Activated CD8-positive, alpha-beta memory T cell treated with anti-CD3 and anti-CD28 coated beads for 36 hours (primary cell): ENCODE results near the gene CBX8. TPM values are rescaled to one million over a fixed set of nuclear protein-coding genes. Genes with fewer than 3 reads are reported as not detected.
"Not testable (repeated sequence)": the region's sequence is repeated elsewhere in the genome, so short reads cannot be mapped to it uniquely, and the experiment has no call there.

Experiments used
- CTCF ChIA-PET: fragments of 350-600 bp; sonication (Branson Sonifier 250); formaldehyde crosslinking; loops from one replicate; lab custom pipeline; 2021; ENCODE audit warnings: antibody characterized with exemption; lab: Charles Lee
- POLR2A ChIA-PET: fragments of 350-600 bp; sonication (Branson Sonifier 250); formaldehyde crosslinking; loops from one replicate; lab custom pipeline; 2021; ENCODE audit warnings: antibody characterized with exemption; lab: Charles Lee
- total RNA-seq, 2 experiments: library from RNA; stranded (reverse); gene quantifications; one replicate each; pipeline ENCODE4 v1.2.3, GENCODE V29; 2021

The CBX8 gene
- total RNA-seq, 2 experiments from 2014 or later: 3.2 to 3.5 TPM

DNA sequence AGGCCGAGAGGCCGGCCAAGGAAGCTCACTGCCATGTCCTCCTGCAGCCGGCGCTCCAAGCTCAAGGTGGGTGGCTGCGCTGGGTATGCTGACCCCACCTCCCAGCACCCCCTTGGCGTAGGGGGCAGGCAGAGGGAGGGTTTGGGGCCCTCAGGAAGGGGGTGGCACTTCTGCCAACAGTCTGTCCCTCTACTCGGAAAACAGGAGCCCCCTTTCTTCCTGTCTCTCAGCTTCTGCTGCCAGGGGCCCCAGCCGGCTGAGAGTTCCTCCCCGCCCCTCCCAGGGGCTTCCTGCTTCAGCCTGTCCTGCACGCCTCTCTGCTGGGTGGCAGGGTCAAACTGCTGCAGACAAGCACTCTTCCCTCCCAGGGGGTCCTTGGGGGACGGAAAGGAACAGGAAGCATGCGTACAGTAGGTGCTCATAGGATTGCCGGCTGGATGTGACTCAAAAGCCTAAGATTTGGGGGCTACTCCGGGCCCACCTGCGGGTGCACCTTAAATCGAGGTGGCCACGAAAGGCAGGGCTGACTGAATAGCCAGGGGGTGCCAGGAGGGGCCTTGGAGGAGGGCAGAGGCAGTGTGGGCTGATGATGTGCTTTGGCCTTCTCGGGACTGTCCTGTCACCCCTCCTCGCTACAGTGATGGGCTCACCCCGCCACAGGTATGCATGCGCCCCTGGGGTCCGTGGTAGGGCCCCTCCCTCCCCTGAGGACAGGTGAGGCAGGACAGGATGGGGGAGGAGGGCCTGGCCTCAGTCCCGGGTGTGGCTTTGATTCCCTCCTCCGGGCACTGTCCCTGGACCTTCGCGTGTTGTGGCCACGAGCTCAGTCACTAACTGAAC, 14.9 kb downstream of the CBX8 start:
- POLR2A ChIA-PET: no interaction called here

DNA sequence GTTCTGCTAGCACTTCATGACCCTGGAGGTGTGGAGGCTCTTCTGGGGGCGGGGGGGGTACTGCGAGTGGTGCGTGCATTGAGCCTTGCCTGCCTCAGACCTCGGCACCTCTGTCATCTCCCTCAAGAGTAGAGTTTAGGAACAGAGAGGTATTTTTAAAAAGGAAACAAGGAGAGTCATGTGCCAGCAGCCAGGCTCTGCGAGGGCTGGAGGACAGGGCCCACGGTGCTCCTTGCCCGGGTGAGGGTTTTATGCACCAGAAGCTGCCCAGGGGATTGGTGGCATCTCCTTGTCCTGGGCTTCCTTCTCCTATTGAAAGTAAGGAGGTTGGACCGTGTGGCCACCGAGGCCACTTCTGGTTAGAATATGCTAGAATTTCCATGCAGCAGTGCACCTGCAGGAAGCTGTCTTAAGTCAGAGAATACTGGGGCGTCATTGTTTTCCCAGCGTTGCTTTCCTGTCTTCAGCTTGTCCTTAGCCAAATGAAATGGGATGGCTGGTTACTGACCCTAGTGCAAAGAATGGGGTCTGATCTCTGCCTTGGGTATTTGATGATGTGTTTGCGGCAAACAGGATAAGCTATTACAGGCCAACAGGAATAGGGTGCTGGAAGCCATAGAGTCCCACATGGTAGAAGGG, 15.7 kb downstream of the CBX8 start:
- CTCF ChIA-PET: no interaction called here
- POLR2A ChIA-PET: no interaction called here

More for the DNA sequence above, 14.9 kb downstream of the CBX8 start:
- CTCF ChIA-PET: no interaction called here

DNA sequence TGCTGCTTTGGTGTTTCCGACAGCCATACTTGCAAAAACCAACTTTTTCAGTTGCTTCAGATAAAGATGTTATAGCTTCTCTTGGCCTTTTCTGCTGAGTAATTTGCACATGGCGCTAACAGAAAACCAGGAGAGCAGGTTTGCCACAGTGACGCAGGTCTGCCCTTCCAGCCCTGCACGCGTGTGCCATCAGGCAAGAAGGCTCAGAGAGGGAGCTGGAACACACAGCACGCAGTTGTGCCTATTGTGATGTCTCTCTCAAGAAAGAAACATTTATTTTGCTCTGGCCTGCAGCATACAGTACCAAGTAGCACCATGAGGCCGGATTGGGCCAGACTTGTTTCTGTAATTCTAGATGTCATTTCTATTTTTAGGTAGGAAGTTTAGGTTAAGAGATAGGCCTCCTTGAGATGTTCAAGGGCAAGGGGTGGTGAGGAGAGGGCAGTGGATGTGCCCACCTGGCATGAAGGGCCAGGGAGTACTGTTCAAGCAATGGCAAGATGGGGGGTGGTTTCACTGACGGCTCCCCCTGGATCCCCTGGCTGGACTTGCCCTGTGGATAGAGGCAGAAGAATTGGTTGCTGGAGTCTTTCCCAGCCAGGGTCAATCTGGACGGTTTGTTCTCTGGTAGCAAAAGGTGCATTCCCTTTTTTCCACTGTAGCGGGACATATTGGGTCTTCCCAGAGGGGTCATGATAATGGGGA, 17.1 kb downstream of the CBX8 start:
- CTCF ChIA-PET: no interaction called here
- POLR2A ChIA-PET: no interaction called here

DNA sequence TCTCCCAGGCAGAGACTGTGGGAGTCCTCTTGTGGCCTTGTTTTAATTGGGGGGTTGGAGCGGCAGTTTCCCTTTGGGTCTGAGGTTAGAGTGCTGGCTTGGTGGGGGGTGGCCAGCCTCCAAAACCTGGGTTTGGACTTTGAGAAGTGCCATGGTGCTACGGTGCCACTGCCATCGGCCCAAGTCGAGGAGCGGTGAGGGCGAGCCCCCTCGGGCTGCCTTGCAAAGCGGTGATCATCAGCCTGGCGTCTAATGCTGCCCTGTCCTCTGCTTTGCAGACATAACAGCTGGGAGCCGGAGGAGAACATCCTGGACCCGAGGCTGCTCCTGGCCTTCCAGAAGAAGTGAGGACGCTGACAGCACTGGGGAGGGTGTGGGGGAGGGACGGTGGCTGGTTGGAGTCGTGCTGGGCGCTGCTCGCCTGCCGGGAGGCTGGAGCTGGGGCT, 17.8 kb downstream of the CBX8 start:
- ChIA-PET POLR2A (interaction anchor here (1.0 kb wide), 1 partner anchor 18 kb away, joined by 3 read pairs; the partner anchor contains the start of gene CBX8), CTCF (interaction anchor here (0.6 to 1.1 kb wide), 4 partner anchors 12 to 147 kb away, joined by 3 to 4 read pairs (median 3); partner anchors contain the start of gene CBX8)

DNA sequence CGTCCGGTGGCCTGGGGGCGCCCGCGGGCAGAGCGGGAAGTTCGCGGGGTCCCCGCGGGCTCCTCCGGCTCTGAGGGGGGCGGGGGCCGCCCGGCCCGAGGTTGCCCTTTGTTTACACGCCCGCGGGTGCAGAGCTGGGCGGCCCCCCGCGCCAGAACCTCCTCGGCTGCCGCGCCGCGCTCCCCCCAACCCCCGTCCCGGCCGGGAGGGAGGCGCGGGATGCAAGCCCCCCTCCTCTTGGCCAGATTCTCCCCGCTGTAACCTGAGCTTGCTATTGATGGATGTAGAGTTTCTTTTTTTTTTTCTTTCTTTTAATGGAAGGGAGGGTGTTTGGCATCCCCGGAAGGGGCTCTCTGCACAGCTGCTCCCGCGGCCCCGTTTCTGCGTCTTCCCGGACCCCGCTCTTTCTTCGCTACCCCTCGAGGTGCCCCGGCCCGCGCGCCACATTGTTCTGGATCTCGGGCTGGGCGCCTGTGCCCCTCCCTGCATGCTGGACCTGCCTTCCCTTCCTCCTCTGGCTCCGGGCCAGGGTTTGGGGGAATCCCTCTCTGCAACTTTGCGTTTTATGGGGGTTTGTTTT, 18.3 kb downstream of the CBX8 start:
- ChIA-PET POLR2A (interaction anchor here (1.0 kb wide), 1 partner anchor 18 kb away, joined by 3 read pairs; the partner anchor contains the start of gene CBX8), CTCF (interaction anchor here (0.6 to 1.1 kb wide), 4 partner anchors 13 to 148 kb away, joined by 3 to 4 read pairs (median 3); partner anchors contain the start of gene CBX8)

DNA sequence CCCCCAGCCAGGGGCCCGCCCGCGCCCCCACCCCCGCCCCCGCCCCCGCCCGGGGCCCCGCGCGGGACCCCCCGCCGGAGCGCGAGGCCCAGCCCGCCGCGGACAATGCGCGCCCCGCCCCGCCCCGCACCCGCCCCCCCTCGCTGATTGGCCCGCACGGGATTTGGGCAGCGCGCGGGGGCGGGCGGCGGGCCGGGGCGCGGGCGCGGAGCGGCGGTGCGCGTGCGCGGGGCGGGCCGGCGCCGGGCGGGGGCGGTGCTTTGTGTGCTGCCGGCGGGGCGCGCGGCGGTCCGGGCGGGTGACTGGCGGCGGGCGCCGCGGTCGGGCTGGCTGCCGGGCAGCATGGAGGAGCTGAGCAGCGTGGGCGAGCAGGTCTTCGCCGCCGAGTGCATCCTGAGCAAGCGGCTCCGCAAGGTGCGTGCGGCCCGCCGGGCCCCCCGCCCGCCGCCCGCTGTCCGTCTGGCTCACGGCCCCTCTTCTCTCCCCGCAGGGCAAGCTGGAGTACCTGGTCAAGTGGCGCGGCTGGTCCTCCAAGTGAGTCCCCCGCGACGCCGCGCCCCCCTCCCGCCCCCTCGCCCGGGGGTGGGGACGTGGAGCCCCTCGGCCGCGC, 18.9 kb downstream of the CBX8 start, which contains the start of gene CBX2:
CBX2 (plus strand) TSS at position 255 of the 610 bp plus-strand sequence; CDS start at position 343, 88 bp downstream.
- ChIA-PET POLR2A (interaction anchor here (1.0 kb wide), 1 partner anchor 19 kb away, joined by 3 read pairs; the partner anchor contains the start of gene CBX8), CTCF (interaction anchor here (0.8 to 1.1 kb wide), 3 partner anchors 13 to 230 kb away, joined by 3 read pairs; partner anchors contain the start of gene CBX8)

DNA sequence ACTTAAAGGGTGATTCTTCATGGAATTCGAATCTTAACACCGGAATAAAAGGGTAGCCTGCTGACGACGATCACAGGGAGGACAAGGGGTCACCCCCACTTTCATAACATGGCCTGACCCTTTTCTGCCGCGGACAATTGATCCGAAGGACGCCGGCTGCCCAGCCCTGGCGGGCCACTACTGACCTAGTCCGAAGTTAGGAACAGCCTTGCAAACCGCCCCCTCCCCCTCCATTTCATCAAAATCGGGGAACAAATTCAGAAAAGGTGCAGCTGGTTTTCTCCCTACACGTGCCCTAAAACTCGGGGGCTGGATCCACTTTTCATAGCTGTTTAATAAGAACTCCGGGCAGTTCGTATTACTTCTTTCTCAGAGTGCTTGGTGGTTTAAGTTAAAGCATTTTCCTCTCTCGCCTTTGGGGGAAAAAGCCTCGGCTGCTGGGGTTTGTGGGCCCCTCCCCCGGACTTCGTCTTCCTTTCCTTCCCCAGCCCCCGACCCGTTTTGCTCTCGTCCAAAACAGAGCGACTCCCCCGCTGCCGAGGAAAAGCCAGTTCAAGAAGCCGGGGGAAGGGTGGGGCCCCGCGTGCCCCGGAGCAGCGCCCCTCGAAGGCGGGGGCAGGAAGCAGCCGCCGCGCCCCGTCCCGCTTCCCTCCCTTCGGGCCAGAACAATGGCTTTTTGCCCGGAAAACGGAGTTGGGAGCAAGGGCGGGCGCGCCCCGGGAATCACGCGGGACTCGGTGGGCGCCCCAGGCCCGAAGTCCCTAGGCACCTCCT, 19.6 kb downstream of the CBX8 start:
- CTCF ChIA-PET: interaction anchor here (0.9 to 1.1 kb wide), 3 partner anchors 62 to 231 kb away, joined by 3 to 4 read pairs (median 4); partner anchors contain the start of gene CBX4
- POLR2A ChIA-PET: interaction anchor here (0.7 kb wide), 1 partner anchor 34 kb away, joined by 3 read pairs; no protein-coding TSS in a partner anchor

DNA sequence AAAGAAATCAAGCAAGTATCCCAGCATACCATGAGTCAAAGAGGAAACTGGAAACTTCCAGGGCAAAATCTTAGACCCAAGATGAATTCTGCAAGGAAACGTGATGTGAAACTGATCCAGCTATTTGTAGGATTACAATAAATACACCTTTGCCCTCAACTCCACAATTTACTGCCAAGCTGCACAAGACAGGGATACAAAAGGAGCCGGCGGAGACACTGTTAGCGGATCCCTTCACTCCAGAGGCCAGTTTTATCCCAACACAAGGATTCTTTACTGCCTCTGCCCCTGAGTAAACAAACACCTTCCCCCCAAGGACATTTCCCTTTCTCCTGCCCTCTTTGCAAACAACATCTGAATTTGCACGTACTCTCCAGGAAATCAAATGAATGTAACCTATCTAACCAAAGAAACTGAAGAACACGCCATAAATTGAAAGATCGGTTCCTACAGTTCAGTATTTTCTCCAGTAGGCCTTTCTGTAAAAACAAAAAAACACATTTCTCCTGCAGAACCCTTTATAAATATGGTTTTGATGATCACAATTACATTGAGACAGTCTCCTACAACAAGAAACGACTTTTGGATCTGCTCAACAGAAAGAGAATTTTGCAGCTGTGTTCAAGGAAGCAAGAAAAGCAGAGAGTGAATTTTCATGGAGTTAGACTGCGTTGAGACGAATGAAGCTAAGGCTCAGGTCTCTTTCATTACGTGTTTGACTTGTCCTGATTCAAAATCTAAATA, 20.3 kb downstream of the CBX8 start:
- ChIA-PET POLR2A (interaction anchor here (0.7 kb wide), 1 partner anchor 35 kb away, joined by 3 read pairs; no protein-coding TSS in a partner anchor), CTCF (interaction anchor here (0.9 to 1.4 kb wide), 4 partner anchors 63 to 232 kb away, joined by 3 to 5 read pairs (median 4); partner anchors contain the start of gene CBX4)

DNA sequence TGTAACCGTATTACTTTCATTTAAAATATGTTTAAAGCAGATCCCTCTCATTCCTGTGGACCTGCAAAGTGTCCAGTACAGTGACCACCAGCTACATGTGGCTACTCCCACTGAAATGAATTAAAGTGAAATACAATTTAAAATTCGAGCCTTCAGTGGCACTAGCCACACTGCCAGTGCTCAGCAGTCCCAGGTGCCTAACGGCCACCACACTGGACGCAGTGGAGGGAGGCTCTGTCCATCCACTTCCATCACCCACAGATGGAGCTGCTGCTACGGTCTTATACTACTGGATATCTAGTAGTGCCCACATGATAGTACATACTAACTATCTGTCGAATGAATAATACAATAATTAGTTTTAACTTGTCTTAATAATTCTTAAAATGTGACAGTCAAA, 21.2 kb downstream of the CBX8 start:
- POLR2A ChIA-PET: no interaction called here

DNA sequence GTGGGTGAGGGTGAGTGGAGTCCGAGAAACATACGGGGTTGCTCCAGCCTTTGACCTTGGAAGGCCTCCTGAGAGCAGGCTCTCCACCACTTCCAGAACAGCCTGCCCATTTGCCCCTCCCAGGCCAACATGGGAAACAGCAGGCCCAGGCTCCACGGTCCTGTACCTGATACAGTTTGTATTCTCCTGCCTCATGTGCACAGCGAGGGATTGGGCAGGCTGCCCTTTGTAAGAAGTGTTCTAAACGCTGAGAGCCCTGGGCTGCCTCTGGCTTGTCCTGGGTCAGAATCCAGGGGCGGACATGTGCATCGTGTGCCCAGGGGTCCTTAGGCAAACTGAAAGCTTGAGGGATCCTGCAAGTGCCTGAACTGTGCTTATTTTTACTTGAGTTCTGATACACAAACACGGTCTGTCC, 22.3 kb downstream of the CBX8 start:
- CTCF ChIA-PET: no interaction called here
- POLR2A ChIA-PET: no interaction called here

More for the DNA sequence above, 21.2 kb downstream of the CBX8 start:
- CTCF ChIA-PET: interaction anchor here (1.2 to 1.4 kb wide), 2 partner anchors 24 to 64 kb away, joined by 3 to 5 read pairs; partner anchors contain the start of gene CBX4

DNA sequence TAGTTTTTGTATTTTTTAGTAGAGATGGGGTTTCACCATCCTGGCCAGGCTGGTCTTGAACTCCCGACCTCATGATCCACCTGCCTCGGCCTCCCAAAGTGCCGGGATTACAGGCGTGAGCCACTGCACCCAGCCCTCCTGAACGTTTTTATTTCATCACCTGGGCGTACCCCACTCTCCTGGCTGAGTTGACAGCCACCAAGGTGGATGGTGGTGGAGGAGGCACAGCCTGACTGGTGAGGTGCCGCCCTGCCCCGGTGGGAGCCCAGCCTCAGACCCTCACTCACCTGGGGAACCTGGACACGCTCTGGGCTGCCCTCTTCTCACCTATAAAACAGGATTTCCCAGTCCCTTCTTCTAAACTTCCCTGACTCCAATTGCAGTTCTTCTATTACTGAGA, 24.2 kb downstream of the CBX8 start:
- POLR2A ChIA-PET, CTCF ChIA-PET: not testable (repeated sequence)

DNA sequence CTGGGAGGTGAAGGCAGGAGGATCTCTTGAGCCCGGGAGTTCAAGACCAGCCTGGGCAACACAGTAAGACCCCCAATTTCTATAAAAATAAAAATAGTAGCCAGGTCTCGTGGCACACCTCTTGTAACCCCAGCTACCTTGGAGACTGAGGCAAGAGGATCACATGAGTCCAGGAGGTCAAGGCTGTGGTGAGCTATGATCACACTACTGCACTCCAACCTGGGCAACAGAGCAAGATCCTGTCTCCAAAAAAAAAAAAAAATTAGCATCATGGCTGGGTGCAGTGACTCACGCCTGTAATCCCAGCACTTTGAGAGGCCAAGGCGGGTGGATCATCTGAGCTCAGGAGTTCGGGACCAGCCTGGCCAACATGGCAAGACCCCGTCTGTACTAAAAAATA, 25.6 kb downstream of the CBX8 start:
- POLR2A ChIA-PET: no interaction called here

DNA sequence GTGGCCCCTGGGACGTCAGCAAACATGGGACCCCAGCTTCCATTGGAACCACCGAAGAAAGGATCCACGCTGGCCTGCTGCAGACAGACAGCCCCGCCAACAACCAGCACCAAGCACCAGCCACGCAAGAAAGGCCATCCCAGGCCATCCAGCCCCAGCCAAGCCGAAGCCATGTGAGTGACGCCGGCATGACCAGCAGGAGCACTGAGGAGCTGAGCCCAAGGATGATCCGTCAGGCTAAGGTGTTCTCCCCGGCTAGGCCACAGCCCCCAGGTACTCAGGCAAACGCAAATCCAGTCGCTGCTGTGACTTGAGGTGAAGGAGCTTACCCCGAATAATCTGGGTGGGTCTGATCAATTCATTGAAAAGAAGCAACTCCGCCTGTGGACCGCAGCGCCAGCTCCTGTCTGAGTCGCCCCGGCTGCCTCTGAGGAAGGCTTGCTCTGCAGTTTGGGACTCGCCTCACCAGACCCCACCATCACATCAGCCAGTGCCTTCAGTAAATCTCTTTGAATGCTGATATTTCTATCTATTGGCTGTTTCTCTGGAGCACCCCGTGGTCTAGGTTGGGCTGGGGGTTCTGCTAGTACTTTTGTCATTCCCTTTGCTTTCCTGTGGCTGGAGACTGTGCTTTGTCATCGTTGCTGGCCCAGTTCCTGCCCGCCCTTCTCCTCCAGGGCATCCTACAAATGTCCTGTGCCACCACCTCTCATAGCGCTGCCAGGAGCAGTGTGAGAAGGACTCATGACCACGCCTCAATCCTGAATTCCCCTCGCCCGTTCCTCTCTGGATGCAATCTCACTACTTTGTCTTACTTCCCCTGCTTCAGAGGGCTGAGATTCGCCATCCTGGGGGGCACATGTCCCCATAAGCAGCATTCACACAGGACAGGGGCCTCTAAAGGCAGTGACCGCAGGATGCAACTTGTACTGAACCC, 27.0 kb downstream of the CBX8 start:
- ChIA-PET CTCF (no interaction called here), POLR2A (no interaction called here)

More for the DNA sequence above, 25.6 kb downstream of the CBX8 start:
- CTCF ChIA-PET: interaction anchor here (0.9 to 1.2 kb wide), 2 partner anchors 18 to 30 kb away, joined by 3 read pairs; no protein-coding TSS in a partner anchor

DNA sequence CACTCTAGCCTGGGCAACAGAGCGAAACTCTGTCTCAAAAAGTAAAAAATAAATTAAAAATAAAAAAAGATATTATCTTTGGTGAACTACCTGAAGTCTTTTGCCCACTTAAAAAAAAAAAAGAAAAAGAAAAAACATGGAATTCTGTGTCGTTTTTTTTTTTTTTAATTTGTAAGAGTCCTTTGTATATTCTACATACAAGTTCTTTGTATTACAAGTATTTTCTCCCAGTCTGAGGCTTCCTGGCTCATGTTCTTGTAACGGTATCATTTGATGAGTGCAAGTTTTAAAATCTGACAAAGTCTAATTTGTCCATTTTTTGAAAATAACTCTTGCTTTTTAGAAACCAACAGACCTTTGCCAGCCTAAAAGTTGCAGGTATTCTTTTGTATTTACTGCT, 31.2 kb downstream of the CBX8 start:
- ChIA-PET CTCF (interaction anchor here (0.7 kb wide), 2 partner anchors 169 to 243 kb away, joined by 3 to 5 read pairs; no protein-coding TSS in a partner anchor), POLR2A (no interaction called here)

DNA sequence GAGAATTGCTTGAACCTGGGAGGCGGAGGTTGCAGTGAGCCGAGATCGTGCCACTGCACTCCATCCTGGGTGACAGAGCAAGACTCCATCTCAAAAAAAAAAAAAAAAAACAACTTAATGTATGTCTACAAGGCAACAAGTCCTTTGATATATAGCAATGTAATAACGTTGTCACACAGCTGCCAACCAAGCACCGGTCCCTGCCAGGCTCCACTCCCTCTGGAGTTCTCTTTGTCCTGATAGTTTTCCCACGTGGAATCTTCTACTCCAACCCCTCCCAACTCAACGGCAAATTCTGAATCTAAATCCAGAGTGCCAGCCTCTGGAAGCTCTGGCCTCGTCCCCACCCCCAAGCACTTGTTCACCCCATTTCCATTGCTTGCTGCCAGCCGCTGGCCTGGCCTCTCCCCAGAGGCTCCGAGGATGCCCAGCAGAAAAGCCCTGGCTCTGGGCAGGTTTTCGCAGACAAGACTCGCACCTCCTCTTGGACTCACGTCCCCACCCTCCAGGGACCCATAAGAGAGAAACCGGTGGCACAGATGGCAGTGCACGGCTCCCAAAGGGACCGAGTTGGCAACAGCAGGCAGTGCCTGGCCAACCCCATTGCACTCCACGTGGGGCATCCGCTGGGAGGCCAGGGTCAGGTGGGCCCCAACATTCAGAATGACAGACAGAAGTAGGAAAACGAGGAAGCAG, 34.8 kb downstream of the CBX8 start:
- POLR2A ChIA-PET: no interaction called here

More for the DNA sequence above, 34.8 kb downstream of the CBX8 start:
- CTCF ChIA-PET: interaction anchor here (0.7 kb wide), 1 partner anchor 191 kb away, joined by 3 read pairs; no protein-coding TSS in a partner anchor
